ENCODE results near the gene KCNIP4.

Gene KCNIP4

DNA sequence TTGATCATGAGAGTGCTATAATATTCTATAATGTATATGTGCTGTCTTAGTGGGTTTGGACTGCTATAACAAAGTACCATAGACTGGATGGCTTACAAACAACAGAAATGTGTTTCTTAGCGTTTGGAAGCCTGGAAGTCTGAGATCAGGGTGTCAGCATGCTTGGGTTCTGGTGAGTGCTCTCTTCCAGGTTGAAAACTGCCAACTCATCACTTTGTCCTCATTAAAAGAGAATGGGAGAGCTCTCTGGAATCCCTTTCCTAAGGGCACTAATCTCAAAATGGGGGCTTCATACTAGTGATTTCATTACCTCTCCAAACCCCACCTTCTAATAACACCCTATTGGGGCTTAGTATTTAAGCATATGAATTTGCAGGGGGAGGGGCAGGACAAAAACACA, 33.5 kb upstream of the KCNIP4 start:
- TF ChIP-seq, protein P1, sequence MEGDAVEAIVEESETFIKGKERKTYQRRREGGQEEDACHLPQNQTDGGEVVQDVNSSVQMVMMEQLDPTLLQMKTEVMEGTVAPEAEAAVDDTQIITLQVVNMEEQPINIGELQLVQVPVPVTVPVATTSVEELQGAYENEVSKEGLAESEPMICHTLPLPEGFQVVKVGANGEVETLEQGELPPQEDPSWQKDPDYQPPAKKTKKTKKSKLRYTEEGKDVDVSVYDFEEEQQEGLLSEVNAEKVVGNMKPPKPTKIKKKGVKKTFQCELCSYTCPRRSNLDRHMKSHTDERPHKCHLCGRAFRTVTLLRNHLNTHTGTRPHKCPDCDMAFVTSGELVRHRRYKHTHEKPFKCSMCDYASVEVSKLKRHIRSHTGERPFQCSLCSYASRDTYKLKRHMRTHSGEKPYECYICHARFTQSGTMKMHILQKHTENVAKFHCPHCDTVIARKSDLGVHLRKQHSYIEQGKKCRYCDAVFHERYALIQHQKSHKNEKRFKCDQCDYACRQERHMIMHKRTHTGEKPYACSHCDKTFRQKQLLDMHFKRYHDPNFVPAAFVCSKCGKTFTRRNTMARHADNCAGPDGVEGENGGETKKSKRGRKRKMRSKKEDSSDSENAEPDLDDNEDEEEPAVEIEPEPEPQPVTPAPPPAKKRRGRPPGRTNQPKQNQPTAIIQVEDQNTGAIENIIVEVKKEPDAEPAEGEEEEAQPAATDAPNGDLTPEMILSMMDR (conservative IDR thresholded peaks at IDR 0.05; ENCODE audit: low read depth, low read length): no peak
- no peak overlapping the region for H3K4me3 ChIP-seq (ENCODE audit: low read depth, low read length)
- DNase-seq (ENCODE audit: low read depth): no peak

DNA sequence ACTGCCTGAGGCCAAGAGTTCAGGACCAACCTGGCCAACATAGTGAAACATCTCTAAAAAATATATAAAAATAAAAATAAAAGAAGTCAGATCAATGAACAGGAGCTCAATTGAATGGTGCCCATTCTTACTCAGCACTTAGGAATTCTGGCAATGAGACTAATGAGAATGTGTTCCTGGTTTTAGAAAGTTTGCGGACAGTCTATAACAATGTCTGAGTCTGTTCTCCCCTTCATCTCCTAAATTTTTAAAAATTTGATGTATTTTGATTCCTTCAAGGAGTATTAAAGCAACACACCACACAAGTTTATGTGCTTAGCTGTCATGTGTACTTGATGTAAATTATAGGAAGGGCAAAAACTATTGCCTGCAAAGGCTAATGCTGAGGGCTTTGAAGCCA, 30.6 kb upstream of the KCNIP4 start:
- TF ChIP-seq, protein P1 (conservative IDR thresholded peaks at IDR 0.05; ENCODE audit: low read depth, low read length): no peak
- DNase-seq (ENCODE audit: low read depth): no peak

DNA sequence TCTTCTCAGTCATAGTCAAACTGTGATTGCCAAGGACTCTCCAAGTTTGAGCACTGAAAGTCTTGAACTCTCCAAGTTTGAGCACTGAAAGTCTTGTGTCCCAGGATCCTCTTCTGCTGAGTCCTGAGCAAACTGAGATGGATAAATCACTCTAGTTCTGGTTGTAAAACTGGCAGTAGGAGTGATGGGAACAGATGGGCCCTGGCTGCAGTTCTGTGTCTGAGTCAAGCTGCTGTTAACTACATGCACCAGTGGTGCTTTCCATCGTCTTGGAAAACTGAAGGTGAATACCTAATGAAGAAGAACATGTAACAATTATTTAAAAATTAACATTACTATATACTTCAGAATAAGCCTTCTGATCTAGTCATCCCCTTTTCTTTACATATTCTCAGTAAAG, 27.6 kb upstream of the KCNIP4 start:
- DNase-seq (ENCODE audit: low read depth): no peak
- TF ChIP-seq, protein P1 (conservative IDR thresholded peaks at IDR 0.05; ENCODE audit: low read depth, low read length): no peak
- H3K4me3 ChIP-seq (ENCODE audit: low read depth, low read length): no peak overlapping the region

More for the DNA sequence above, 30.6 kb upstream of the KCNIP4 start:
- no peak overlapping the region for H3K4me3 ChIP-seq (ENCODE audit: low read depth, low read length)

DNA sequence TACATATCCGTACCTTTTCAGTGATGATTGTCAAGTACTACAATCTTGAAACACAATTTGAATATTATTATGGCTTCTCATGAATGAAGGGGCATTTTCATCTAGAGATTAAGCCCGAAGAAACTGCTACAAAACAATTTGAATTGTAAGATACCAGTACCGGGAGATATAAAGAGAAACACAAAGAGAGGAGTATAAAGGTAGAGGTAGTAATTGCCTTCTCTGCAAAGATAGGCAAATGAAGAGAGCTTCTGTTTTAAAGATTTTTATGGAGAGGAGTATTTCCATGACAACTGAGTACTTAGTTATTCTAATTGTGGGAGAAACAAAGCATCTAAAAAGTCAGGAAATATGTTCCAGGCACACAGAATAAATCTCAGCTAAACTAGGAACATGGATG, 25.3 kb upstream of the KCNIP4 start:
- DNase-seq (ENCODE audit: low read depth): no peak
- no peak overlapping the region for H3K4me3 ChIP-seq (ENCODE audit: low read depth, low read length)
- TF ChIP-seq, protein P1 (conservative IDR thresholded peaks at IDR 0.05; ENCODE audit: low read depth, low read length): no peak

DNA sequence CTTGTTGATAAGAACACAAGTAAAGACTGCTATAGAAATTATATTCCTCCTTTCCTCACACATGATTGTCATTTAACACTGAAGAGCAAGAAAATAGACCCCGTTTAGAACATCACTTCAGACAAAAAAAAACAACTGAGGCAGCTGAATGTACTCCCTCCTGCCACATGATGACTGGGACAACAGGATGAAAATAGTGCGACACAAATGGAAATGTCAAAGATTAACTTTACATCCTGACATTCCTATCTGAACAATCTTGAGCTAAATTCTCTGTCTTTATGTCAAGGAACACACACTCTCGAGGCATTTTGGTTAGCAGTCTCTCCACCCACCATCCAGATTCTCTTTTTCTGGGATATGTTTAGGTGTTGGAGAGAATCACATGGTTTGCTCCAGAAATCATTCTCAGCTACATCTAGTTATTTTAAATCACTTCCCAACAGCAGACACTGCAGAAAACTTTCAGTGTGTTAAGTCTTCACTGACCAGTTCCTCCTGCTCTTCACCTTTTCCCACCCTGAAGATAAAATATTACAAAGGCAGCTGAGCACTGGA, 16.3 kb upstream of the KCNIP4 start:
- DNase-seq (ENCODE audit: low read depth): no peak
- H3K4me3 ChIP-seq (ENCODE audit: low read depth, low read length): no peak overlapping the region
- TF ChIP-seq, protein P1 (conservative IDR thresholded peaks at IDR 0.05; ENCODE audit: low read depth, low read length): no peak

DNA sequence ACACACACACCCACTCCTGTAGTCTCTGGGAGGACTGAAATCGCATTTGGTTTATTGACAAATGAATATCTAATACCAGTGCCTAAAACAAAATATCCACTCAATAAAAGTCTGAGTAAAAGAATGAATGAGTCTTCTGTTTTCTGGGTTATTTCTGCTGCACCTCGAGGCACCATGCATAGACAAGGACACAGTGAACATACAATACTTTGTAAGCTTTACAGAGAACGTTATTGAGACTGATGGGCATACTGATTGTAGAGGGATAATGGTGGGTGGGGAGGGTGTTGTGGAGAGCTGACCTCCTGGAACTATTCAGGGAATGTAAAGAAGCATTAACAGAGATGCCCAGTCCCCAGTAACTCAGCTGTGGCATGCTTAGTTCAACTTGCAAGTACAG, 14.1 kb upstream of the KCNIP4 start:
- no peak for DNase-seq (ENCODE audit: low read depth)
- TF ChIP-seq, protein P1 (conservative IDR thresholded peaks at IDR 0.05; ENCODE audit: low read depth, low read length): no peak
- H3K4me3 ChIP-seq (ENCODE audit: low read depth, low read length): no peak overlapping the region

DNA sequence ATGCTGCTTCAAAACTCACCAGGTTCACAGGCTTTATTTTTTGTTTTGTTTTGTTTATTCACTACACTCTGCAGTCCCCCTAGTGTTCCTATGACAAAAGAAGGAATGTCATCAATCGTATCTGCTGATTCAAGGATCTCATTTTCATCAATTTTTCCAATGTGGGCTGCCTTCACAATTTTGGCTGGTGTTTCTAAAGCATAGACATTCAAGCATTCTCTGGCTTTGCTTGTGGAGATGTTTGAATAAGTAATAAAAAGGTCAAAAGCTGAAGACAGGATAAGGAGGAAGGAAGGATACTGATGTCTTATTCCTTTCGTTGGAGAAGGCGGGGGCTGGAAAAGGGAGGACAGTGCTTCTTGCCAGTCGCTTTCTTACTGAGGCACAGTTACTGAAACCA, 12.2 kb upstream of the KCNIP4 start:
- no peak for DNase-seq (ENCODE audit: low read depth)
- TF ChIP-seq, protein P1 (conservative IDR thresholded peaks at IDR 0.05; ENCODE audit: low read depth, low read length): no peak
- H3K4me3 ChIP-seq (ENCODE audit: low read depth, low read length): no peak overlapping the region

All from choroid plexus epithelial cell (primary cell).